Testis (tissue), 3 donors: ENCODE results near the gene PRMT2. TPM values are rescaled to one million over a fixed set of nuclear protein-coding genes. Genes with fewer than 3 reads are reported as not detected.
"Not testable (repeated sequence)": the region's sequence is repeated elsewhere in the genome, so short reads cannot be mapped to it uniquely, and the experiment has no call there.

Source experiments
- DNase-seq: peaks from one replicate; pipeline ENCODE4 v3.0.0-alpha.2; 2019
- H3K27ac ChIP-seq, 2 donors: fragments of 200-600 bp; sonication (generic); one replicate each; pipeline ENCODE4 v1.5.1; 2019
- H3K27me3 ChIP-seq: fragments of 200-600 bp; sonication (generic); one replicate; pipeline ENCODE4 v1.5.1; 2019
- H3K36me3 ChIP-seq: fragments of 200-600 bp; sonication (generic); one replicate; pipeline ENCODE4 v1.5.1; 2017; ENCODE audit warnings: low read depth; ENCODE audit errors: missing control alignments
- H3K4me1 ChIP-seq: fragments of 200-600 bp; sonication (generic); one replicate; pipeline ENCODE4 v1.5.1; 2019
- H3K4me3 ChIP-seq, 2 donors: fragments of 200-600 bp; sonication (generic); one replicate each; pipeline ENCODE4 v1.5.1; 2017 to 2019
- H3K9me3 ChIP-seq: fragments of 200-600 bp; sonication (generic); one replicate; pipeline ENCODE4 v1.5.1; 2017
- POLR2A ChIP-seq: fragments of 450-650 bp; IDR thresholded peaks from one replicate; pipeline ENCODE4 v1.6.1; 2017; ENCODE audit warnings: antibody characterized with exemption, mild to moderate bottlenecking, moderate library complexity
- WGBS, 2 donors: methylation state at CpG; one replicate each; pipeline ENCODE4 v1.1.5; 2018; 5-methylcytosine and 5-hydroxymethylcytosine counted together
- intact Hi-C: fragments of 100-400 bp; cut with DNase I; formaldehyde crosslinking; loops from one replicate; pipeline ENCODE4 v1.15.1; 2023; ENCODE audit warnings: low total_unique reads
- polyA plus RNA-seq: library from polyadenylated mRNA; stranded (reverse); fragments of 350-450 nt; fragmentation: Illumina TruSeq; extraction: RNeasy Lipid Tissue Mini Kit (QIAGEN cat#74804); gene quantifications from one replicate; pipeline ENCODE4 v1.2.3, GENCODE V29; 2014; ENCODE audit warnings: low read depth, low replicate concordance; ENCODE audit not compliant: insufficient read depth
- total RNA-seq, 2 donors: library from RNA; depleted of rRNA; stranded (reverse); fragments of >200 nt; gene quantifications; one replicate each; pipeline ENCODE4 v1.2.3, GENCODE V29; 2016
- TF ChIP-seq, protein P1 (sequence below), 3 experiments: fragments of 450-650 bp in 2 of 3; fragments of 200-600 bp in 1 of 3; sonication (generic) in 1 of 3; IDR thresholded peaks; one replicate each; pipeline ENCODE4 v1.5.1; 2016 to 2019; ENCODE audit warnings: antibody characterized with exemption in 3 of 3, mild to moderate bottlenecking in 2 of 3, moderate library complexity in 1 of 3

Gene PRMT2
- total and polyA plus RNA-seq, 3 donors from 2014 or later: 59.4 to 88.9 (median 81.6) TPM

DNA sequence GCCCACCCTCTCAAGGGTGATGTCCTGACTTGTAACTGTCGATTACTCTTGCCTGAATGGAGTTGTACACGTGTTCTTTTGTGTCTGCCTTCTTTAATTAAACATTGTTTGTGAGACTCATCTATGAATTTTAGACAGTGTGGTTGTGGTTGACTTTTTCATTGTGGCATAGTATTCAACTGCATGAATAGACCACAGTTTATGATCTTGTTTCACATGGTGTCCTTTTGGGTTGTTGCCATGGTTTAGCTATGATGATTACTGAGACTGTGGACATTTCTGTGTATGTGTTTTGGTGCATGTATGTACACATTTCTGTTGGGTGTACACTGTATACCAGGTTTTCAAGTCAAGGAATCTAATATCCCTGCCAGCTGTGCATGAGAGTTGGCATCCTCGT is 30.1 kb downstream of the PRMT2 start:
- intact Hi-C loops: no loop called here
- no peak overlapping the region for H3K4me3 ChIP-seq

DNA sequence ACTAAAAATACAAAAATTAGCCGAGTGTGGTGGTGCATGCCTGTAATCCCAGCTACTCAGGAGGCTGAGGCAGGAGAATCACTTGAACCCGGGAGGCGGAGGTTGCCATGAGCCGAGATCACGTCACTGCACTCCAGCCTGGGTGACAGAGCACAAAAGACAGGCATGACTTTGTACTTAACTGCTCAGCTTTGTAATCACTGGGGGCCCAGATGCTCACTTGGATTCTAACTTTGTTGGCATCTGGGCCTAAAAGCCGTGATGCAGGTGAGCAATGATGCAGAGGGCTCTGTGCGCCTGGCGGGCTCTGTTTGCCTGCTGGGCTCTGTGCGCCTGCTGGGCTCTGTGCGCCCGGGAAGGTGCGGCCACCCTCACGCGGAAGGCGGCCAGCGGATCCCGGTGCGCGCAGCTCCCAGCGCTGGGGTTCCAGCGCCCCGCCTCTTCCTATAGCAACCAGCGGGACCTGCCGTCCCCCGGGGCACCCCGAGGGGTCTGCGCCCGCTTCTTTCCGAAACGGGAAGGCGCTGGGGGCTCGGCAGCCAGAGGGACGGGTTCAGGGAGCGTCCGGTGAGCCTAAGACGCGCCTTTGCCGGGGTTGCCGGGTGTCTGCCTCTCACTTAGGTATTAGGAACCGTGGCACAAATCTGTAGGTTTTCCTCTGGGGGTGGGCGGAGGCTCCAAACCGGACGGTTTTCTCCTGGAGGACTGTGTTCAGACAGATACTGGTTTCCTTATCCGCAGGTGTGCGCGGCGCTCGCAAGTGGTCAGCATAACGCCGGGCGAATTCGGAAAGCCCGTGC is 31.7 kb downstream of the PRMT2 start:
- DNase-seq: no peak
- Histone ChIP-seq H3K36me3 (no peaks in the 10 kb centered on the region), H3K9me3 (no peaks in the 10 kb centered on the region), H3K27me3 (no peaks in the 10 kb centered on the region), H3K27ac (no peak overlapping the region), H3K4me3 (peak overlapping the region; percentile 40 to 51), H3K4me1 (peaks cover 7% of the 10 kb centered on the region)
- TF ChIP-seq, protein P1, sequence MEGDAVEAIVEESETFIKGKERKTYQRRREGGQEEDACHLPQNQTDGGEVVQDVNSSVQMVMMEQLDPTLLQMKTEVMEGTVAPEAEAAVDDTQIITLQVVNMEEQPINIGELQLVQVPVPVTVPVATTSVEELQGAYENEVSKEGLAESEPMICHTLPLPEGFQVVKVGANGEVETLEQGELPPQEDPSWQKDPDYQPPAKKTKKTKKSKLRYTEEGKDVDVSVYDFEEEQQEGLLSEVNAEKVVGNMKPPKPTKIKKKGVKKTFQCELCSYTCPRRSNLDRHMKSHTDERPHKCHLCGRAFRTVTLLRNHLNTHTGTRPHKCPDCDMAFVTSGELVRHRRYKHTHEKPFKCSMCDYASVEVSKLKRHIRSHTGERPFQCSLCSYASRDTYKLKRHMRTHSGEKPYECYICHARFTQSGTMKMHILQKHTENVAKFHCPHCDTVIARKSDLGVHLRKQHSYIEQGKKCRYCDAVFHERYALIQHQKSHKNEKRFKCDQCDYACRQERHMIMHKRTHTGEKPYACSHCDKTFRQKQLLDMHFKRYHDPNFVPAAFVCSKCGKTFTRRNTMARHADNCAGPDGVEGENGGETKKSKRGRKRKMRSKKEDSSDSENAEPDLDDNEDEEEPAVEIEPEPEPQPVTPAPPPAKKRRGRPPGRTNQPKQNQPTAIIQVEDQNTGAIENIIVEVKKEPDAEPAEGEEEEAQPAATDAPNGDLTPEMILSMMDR (IDR thresholded peaks at IDR 0.05): no peak
- intact Hi-C loops: no loop called here
- 8 to 65% methylated on average over 5 to 52 of the region's 53 CpGs for WGBS, 2 donors

More for the DNA sequence above, 30.1 kb downstream of the PRMT2 start:
- Histone ChIP-seq H3K36me3 (no peaks in the 10 kb centered on the region), H3K4me1 (peaks cover 7% of the 10 kb centered on the region), H3K27ac (no peak overlapping the region), H3K27me3 (no peaks in the 10 kb centered on the region), H3K9me3 (no peaks in the 10 kb centered on the region)
- no peak for DNase-seq
- WGBS, 2 donors: 80 to 93% methylated on average over 3 of the region's 3 CpGs
- TF ChIP-seq, protein P1 (IDR thresholded peaks at IDR 0.05): no peak
- TF ChIP-seq POLR2A: no peak

DNA sequence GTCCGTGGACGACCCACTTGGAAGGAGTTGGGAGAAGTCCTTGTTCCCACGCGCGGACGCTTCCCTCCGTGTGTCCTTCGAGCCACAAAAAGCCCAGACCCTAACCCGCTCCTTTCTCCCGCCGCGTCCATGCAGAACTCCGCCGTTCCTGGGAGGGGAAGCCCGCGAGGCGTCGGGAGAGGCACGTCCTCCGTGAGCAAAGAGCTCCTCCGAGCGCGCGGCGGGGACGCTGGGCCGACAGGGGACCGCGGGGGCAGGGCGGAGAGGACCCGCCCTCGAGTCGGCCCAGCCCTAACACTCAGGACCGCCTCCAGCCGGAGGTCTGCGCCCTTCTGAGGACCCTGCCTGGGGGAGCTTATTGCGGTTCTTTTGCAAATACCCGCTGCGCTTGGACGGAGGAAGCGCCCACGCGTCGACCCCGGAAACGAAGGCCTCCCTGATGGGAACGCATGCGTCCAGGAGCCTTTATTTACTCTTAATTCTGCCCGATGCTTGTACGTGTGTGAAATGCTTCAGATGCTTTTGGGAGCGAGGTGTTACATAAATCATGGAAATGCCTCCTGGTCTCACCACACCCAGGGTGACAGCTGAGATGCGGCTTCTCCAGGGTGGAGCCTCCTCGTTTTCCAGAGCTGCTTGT is 32.4 kb downstream of the PRMT2 start:
- peak overlapping the region; percentile 40 to 51 for H3K4me3 ChIP-seq
- H3K36me3 ChIP-seq: no peaks in the 10 kb centered on the region
- TF ChIP-seq, protein P1 (IDR thresholded peaks at IDR 0.05): no peak
- no peak for TF ChIP-seq POLR2A
- no peak overlapping the region for H3K27ac ChIP-seq
- no peaks in the 10 kb centered on the region for H3K9me3 ChIP-seq
- no peaks in the 10 kb centered on the region for H3K27me3 ChIP-seq
- no peak for DNase-seq
- H3K4me1 ChIP-seq: peaks cover 7% of the 10 kb centered on the region
- 3% methylated on average over 16 to 44 of the region's 53 CpGs for WGBS, 2 donors
- intact Hi-C loops: no loop called here

DNA sequence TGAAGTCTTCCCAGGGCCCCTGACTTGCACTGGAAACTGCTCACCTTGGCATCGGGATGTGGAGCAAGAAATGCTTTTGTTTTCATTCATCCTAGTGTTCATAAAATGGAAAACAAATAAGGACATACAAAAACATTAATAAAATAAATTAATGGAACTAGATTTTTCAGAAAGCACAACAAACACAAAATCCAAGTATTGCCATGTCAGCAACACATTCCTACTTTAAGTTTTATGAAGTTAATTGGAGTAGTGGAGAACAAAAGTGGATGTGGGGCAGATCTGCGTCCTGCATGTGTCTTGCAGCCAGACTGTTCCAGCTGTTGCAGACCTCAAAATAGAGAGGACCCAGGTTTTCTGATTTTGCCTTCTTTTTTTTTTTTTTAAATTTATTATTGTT is 32.9 kb downstream of the PRMT2 start:
- intact Hi-C loops: no loop called here
- Histone ChIP-seq H3K4me3 (peak overlapping the region; percentile 40 to 51), H3K4me1 (peaks cover 7% of the 10 kb centered on the region), H3K27me3 (no peaks in the 10 kb centered on the region), H3K9me3 (no peaks in the 10 kb centered on the region), H3K27ac (no peak overlapping the region), H3K36me3 (no peaks in the 10 kb centered on the region)
- 39 to 48% methylated on average over 2 of the region's 2 CpGs for WGBS, 2 donors
- no peak for TF ChIP-seq POLR2A
- TF ChIP-seq, protein P1 (IDR thresholded peaks at IDR 0.05): no peak
- no peak for DNase-seq

DNA sequence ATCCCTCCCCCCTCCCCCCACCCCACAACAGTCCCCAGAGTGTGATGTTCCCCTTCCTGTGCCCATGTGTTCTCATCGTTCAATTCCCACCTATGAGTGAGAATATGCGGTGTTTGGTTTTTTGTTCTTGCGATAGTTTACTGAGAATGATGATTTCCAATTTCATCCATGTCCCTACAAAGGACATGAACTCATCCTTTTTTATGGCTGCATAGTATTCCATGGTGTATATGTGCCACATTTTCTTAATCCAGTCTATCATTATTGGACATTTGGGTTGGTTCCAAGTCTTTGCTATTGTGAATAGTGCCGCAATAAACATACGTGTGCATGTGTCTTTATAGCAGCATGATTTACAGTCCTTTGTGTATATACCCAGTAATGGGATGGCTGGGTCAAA is 33.4 kb downstream of the PRMT2 start:
- H3K9me3 ChIP-seq, H3K36me3 ChIP-seq, H3K4me3 ChIP-seq, H3K27ac ChIP-seq, H3K27me3 ChIP-seq, intact Hi-C loops, H3K4me1 ChIP-seq, DNase-seq: not testable (repeated sequence)
- 80% methylated on average over 3 of the region's 5 CpGs; no CpG with 5 or more reads in 1 of the 2 donors for WGBS, 2 donors
